GM18858 (cell line): ENCODE results near the gene C11orf68.

Experiments used
- ATAC-seq: cut with Tn5 transposase; IDR thresholded peaks from one replicate; pipeline ENCODE4 v1.9.1; 2021; ENCODE audit not compliant: unreplicated experiment

C11orf68 gene

DNA sequence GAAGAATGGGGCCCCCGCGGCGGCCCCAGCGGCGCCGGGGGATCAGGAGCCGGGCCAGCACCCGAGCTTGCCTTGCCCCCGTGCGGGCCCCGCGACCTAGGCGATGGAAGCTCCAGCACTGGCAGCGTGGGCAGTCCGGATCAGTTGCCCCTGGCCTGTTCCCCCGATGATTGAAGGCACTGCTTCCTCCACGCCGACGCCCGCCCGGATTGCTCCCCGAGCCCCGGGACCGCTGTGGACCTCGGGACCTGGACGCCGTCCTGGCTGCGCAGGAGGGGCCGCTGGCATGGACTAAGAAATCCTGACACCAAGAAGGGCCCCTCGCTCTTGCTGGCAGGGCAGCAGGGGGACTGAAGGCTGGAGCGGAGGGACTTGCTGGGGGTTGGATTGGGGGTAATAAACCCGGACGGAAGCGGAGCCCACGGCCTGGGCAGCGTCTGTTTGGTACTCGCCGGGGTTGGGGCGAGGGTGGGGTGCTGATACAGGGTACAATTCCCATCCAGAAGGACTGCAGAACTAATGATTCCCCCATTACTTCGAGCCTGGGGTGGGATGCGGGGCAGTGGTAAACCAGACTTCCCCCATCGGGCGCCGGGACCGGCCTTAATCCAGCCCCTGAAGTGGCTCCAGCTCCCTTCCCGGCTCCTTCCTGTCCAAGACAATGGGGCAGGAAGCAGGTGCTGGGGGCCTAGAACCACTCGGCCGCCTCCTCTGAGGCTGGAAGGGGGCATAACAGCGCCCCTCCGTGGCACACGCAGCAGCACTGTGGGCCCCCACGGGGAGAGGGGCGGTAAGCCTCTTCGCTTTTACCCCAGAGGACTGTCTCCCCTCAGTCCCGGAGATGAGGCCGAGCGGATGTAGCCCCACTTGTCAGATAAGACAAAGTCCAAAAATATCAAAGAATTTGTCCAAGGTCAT, 27.4 kb downstream of the C11orf68 start:
- no peak for ATAC-seq

DNA sequence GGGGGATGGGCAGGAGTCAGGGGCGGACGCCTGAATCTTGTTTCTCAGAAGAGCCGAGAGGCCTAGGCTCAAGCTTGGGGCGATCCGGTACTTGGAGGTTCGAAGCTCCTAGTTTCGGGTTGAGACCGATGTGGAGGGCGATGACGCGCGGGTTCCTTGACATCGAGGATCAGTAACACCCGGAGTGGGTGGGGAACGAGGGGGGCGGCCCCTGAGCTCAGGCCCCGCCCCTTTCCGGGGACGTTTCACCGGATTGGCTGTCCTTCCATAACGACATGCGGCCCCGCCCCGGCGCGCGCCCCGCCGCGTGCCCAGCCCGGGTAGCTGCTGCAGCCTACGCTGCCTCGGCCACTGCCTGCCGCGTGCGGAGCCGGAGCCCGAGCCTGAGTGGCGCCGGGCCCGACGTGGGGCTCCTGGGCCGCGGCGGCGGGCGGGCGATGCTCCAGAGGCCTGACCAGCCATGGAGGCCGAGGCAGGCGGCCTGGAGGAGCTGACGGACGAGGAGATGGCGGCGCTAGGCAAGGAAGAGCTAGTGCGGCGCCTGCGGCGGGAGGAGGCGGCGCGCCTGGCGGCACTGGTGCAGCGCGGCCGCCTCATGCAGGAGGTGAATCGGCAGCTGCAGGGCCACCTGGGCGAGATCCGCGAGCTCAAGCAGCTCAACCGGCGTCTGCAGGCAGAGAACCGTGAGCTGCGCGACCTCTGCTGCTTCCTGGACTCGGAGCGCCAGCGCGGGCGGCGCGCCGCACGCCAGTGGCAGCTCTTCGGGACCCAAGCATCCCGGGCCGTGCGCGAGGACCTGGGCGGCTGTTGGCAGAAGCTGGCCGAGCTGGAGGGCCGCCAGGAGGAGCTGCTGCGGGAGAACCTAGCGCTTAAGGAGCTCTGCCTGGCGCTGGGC, 28.3 kb downstream of the C11orf68 start, which contains the start of gene CCDC85B:
Gene CCDC85B (plus strand): TSS at position 350 of the 895 bp plus-strand sequence. CDS start 111 bp downstream, at position 461.
- peak; percentile 41 for ATAC-seq

DNA sequence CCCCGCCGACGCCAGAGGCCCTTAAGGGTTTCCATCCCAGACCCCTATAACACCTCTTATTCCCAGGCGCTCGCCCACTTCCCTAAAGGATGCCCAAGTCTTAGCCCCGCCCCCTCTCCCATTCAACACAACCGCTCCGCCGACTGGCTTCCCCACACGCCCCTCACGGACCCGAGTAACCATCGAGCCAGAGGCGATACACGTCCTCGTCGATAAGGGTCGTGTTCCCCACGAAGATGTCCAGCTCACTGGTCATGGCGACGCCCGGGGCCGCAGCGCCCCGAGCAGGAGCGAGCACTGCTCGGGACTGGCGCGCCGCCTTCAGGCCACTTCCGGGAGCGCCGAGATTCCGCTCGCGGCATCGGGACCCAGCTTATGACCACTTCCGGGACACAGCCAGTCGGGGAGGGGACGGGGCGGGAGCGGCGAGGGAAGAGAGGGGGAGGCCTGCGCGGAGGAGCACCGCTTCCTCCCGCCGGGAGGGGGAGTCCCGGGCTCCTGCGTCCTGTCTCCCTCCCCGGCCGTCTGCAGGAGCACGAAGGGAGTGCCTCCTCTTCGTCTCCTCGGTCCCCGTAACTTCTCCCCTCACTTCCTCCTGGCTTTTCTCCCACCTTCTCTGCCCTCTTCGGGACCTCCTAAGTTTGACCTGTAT, 30.6 kb downstream of the C11orf68 start, which contains the start of gene FIBP:
Gene FIBP (minus strand): TSS at position 309 of the 652 bp plus-strand sequence. CDS start 53 bp downstream, at position 256.
- ATAC-seq: peak; percentile 34

DNA sequence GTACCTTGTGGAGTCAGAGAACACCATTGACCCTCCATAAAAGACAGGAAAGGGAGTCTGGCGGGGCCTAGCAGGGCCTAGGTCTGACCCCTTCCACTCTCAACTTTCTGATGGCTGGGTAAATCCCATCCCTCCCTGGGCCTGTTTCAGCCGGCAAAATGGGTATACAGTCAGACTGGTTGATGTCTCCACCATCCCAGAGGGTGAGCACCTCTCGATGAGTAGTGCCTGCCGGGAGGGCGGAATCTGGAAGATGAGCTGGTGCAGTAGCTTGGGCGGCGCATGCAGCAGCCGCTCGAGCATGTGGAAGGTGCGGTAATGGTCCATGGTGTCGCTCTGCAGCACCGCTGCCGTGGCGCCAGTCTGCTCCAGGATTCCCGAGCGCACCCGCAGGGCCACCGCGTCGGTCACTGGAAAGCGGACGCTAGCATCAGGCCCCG, 31.1 kb downstream of the C11orf68 start:
- ATAC-seq: no peak

DNA sequence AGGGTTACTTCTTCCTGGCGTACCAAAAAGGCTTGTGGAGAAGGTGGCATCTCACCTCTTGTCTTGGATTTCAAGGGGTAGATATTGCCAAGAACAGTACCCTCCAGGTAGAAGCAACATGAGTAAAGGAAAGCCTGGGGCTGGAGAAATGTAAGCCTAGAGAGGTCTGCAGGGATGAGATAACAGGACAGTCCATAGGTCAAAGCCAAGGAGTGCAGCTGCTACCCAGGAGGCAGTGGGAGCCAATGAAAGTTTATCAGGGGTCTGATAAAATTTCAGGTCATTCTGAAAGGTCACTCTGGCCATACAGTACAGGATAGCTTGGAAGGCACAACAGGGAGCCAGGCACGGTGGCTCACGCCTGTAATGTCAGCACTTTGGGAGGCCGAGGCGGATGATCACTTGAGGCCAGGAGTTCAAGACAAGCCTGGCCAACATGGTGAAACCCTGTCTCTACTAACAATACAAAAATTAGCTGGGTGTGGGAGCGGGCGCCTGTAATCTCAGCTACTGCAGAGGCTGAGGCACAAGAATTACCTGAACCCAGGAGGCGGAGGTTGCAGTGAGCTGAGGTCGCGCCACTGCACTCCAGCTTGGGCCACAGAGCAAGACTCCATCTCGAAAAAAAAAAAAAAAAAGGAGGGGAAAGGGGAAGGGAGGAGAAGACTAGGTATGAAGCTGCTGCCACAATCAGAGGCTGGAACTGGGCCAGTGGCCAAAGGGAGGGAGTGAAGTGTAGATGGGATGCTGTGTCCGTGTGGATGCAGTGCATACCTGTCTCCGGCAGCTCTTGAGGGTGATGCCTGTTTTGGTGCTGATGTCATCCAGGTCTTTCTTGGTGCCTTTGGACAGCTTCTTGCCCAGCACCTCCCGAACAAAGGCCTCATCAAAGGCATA, 31.8 kb downstream of the C11orf68 start:
- ATAC-seq: no peak

DNA sequence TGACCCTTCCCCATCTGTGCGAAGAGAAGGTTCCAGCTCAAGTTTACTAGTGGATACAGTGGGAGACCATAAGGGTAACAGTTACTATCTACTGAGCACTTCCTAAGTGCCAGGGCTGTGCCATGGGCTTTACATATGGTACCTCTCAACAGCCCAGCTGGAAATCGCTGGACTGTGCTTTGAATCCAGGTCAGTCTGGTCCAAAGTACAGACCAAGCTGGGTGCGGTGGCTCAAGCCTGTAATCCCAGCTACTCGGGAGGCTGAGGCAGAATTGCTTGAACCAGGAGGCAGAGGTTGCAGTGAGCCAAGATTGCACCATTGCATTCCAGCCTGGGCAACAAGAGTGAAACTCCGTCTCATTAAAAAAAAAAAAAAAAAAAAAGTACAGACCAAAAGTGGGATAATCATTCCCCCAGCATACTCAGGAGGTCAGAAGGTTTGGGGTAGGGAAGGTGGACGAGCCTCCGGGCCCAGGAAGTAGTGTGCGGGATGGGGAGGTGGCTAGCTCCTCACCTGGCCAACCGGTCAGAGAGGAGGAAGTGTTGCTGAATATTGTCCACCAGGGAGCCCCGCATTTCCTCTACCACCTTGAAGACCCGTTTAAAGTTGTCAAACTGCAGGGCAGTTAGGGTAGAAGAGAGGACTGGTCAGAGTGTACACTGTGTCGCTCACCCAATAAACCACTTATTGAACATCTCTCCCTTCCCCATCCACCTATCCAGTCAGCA, 32.9 kb downstream of the C11orf68 start:
- ATAC-seq: no peak

DNA sequence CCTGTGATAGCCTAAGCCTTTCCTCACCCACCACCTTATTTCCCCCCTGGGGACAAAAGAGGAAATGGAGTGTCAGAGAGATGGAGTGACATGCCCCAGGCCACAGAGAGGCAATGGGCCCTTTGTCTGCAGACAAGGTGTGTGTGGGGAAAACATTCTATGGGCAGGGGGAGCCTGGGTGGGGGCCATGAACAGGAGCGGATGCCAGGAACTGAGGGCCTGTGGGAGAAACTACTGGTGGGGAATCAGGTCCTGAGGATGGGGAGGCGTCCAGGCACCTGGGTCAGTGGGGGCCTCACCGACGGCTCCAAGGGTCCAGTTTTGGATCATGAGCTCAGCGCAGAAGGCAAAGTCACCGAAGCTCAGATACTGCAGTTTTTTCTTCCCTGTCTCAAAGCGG, 33.6 kb downstream of the C11orf68 start:
- ATAC-seq: no peak

DNA sequence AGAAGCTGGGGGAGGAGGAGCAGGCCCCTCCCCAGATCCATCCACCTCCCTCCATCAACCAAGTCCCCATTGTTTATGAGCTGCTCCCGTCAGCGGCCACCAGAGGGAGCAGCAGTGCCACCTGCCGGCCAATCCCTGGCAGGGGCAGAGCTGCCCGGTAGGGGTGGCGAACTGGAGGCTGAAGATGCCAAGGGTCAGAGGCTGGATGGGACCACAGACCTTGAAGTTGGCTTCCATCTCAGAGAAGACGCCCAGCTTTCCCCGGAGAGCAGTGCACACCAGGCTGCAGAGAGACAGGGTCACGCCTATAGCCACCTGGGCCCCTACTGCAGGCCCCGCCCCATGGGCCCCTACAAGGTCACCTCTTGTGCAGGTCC, 34.2 kb downstream of the C11orf68 start:
- no peak for ATAC-seq

DNA sequence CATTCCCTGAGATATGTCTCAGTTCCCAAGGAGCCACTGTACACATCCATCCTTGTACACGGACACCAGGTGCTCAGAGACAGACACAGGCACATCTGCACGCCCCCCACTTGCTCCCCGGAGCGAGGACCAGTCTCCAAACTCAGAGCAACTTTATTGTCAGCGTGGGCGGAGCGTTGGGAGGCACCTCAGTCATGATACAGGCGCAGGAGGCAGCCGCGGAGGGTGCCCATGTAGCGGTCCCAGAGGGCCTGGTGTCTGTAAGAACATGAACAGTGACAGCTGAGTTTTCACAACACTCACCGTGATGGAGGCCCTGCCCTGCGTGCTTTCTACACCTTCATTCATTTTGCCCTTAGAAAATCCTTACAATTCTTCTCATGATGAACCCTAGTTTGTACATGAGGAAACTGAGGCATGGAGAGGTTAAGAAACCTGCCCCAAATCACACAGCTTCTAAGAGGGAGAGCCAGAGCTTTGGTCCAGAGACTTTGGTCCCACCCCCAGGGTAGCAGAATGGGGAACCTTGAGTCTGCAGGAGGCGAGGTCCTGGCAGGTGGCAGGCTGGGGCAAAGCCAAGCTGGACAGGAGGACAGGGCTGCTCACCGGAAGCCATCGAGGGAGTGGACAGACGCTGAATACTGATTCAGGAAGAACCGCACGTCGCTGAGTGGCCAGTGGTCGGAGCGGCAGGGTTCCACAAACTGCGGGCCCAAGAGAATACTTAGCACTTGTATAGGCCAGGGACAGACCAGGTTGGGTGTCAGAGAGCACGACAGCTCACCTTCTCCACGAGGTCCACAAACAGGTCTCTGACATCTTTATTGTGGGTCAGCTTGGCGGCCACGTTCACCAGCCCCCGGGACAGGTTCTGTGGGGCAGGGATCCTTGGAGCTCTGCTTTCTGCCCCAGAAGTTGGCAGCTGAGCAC, 34.8 kb downstream of the C11orf68 start:
- no peak for ATAC-seq

DNA sequence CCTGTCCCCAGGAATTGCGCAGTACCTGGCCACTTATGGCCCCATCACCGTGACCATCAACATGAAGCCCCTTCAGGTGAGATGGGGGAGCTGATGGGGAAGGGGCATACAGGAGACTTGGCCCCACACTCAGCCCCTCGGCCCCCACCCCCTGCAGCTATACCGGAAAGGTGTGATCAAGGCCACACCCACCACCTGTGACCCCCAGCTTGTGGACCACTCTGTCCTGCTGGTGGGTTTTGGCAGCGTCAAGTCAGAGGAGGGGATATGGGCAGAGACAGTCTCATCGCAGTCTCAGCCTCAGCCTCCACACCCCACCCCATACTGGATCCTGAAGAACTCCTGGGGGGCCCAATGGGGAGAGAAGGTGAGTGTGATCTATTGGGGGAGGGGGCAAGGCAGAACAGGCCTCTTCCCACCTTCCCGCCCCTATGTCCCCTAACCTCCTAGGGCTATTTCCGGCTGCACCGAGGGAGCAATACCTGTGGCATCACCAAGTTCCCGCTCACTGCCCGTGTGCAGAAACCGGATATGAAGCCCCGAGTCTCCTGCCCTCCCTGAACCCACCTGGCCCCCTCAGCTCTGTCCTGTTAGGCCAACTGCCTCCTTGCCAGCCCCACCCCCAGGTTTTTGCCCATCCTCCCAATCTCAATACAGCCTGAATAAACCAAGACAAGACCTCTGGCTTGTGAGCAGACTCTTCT, 35.7 kb downstream of the C11orf68 start:
- ATAC-seq: no peak

DNA sequence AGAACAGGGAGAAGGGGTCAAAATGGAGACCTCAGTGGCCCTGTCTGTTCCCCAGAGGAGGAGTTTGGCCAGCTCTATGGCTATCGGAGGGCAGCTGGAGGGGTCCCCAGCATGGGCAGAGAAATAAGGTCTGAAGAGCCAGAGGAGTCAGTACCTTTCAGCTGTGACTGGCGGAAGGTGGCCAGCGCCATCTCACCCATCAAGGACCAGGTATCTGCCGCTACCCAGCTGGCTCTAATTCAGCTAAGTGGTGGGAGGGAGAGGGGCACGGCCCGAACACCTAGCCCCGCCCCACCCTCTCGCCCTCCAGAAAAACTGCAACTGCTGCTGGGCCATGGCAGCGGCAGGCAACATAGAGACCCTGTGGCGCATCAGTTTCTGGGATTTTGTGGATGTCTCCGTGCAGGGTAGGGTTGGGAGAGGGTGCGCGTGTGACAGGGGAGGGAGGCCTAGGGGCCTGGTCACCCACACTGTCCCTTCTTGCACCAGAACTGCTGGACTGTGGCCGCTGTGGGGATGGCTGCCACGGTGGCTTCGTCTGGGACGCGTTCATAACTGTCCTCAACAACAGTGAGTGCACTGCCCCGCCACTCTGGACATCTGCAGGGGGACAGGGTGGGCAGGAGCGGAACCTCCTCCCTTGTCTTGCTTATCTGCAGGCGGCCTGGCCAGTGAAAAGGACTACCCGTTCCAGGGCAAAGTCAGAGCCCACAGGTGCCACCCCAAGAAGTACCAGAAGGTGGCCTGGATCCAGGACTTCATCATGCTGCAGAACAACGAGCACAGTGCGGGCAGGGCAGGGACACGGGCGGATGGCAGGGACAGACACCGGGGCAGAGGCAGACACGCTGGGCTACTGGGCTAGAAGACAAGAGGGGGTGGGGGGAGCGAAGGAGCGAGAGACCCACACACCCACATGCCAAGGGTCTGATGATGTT, 36.5 kb downstream of the C11orf68 start:
- no peak for ATAC-seq

DNA sequence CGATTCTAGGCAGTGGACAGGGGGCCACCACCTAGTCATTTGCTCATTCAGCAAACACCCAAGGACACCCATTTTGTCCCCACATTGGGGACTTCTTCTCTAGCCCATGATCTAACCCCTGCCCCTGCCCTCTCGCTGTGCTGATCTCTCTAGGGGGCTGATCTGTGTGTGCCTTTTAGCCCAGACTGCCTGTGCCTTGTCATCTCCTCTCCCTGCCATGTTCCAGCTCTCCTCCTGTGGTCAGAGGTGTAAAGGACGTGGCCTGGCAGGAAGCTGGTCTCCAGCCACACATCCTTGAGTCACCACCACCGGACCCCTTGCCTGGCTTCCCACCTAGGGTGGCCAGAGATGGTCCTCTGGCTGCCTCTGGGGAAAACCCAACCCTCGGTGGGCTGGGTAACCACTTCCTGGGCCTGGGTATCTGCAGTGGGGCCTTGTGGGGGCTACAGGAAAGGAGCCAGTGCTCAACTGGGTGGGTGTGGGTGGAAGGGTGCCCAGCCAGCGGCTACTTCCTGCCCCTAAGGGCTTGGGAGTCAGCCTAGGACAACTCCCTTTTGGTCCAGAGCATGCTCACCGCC, 37.9 kb downstream of the C11orf68 start:
- ATAC-seq: no peak

DNA sequence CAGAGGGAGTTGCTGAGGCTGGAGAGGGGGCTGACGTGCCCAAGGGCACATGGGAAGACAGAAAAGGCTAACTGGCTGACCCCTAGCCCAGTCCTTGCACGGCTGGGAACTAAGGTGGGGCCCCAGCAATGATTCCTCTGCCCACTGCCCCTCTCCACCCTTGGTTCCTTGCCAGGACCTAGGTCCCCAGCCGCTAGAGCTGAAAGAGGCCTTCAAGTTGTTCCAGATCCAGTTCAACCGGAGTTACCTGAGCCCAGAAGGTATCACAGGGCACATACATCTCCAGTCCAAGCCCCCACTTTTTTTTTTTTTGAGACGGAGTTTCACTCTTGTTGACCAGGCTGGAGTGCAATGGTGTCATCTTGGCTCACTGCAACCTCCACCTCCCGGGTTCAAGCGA, 38.8 kb downstream of the C11orf68 start:
- no peak for ATAC-seq

DNA sequence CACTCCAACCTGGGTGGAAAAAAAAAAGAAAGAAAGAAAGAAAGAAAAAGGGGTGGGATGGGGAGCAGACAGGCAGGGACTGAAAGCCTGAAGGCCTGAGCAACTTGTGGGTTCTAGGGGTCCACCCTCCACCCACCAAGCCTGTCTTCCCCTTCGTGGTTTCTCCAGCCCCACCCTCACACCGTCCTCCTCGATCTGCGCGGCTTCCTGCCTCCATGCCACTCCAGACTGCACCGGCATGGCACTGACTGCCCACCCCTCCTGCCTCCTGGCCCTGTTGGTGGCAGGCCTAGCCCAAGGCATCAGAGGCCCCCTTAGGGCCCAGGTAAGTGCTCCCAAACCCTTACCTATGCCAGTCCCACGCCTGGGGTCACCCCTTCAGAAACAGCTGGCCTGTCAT, 39.2 kb downstream of the C11orf68 start, which contains the start of gene CTSW:
Gene CTSW (plus strand): TSS at position 221 of the 400 bp plus-strand sequence. CDS start 18 bp downstream, at position 239.
- no peak for ATAC-seq

DNA sequence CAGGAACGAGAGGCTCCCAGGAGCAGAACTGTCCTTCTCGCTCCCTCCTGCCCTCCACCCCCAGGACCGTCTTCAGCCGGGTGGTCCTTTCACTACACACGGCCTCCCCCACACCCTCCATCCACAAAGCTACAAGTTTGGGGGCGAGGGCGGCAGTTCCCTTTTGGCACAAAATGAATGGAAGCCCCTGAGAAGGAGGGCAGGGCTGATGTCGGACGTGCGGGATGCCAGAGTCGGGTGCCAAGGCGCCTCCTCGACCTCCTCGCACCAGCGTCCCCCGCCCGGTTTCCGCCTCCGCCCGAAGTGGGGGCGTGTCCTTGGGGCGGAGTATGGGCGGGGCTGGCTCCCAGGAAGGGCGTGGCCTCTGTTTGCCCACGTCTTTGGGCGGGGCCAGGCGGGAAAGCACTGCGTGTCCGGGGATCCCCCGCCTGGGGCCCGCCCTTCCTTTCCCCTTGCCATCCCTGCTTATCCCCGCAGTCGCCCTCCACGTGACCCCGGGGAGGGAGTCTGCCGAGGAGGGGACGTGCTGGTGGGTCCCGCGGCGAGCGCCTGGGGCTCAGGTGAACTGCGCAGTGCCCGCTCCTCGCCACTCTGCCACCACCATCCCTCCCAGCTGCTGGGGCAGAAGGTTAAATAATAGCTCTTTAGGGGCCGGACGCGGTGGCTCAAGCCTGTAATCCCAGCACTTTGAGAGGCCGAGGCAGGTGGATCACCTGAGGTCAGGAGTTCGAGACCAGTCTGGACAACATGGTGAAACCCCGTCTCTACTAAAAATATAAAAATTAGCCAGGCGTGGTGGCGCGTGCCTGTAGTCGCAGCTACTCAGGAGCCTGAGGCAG, 45.3 kb downstream of the C11orf68 start:
- ATAC-seq: peak; percentile 59
